ENCODE results near the gene PYCARD. TPM values are rescaled to one million over a fixed set of nuclear protein-coding genes. Genes with fewer than 3 reads are reported as not detected.

The PYCARD gene
- total RNA-seq, 2 donors from 2014 or later = 26.3 to 29.8 TPM

DNA sequence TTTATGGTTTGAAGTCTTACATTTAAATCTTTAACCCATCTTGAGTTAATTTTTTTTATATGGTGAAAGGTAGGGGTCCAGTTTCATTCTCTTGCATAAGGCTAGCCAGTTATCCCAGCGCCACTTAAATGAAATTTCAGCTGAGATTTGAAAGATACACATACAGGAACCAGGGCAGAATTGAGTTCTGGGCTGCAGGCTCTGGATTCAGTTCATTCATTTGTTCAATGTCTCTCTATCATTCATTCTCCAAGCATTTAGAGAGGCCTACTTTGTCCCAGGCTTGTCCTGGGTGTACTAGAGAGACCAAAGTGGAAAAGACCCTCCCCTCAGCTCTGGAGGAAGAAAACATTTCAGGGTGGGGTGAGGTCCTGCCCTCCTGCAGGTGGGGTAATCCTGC, 10.8 kb upstream of the PYCARD start:
- H3K4me1 Mint-ChIP-seq = peaks cover 10% of the 10 kb centered on the region
- no peaks in the 10 kb centered on the region for H3K36me3 Mint-ChIP-seq (ENCODE audit: low read depth)
- H3K27ac Mint-ChIP-seq = no peak overlapping the region
- TF ChIP-seq, protein P1, sequence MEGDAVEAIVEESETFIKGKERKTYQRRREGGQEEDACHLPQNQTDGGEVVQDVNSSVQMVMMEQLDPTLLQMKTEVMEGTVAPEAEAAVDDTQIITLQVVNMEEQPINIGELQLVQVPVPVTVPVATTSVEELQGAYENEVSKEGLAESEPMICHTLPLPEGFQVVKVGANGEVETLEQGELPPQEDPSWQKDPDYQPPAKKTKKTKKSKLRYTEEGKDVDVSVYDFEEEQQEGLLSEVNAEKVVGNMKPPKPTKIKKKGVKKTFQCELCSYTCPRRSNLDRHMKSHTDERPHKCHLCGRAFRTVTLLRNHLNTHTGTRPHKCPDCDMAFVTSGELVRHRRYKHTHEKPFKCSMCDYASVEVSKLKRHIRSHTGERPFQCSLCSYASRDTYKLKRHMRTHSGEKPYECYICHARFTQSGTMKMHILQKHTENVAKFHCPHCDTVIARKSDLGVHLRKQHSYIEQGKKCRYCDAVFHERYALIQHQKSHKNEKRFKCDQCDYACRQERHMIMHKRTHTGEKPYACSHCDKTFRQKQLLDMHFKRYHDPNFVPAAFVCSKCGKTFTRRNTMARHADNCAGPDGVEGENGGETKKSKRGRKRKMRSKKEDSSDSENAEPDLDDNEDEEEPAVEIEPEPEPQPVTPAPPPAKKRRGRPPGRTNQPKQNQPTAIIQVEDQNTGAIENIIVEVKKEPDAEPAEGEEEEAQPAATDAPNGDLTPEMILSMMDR (conservative IDR thresholded peaks at IDR 0.05) = no peak
- WGBS, 2 experiments (ENCODE audit: insufficient coverage in 1 of 2, insufficient read length in 1 of 2) = 96 to 100% methylated on average over 1 of the region's 1 CpG
- Histone ChIP-seq H3K4me1 (ENCODE audit: control insufficient read depth, insufficient read depth, low read length) (peaks cover 4% of the 10 kb centered on the region), H3K27ac (ENCODE audit: low read depth, low read length) (no peak overlapping the region), H3K4me3 (ENCODE audit: low read length) (no peak overlapping the region), H3K9ac (ENCODE audit: extremely low read depth, low read length, poor library complexity, severe bottlenecking) (no peak overlapping the region), H3K27me3 (ENCODE audit: control insufficient read depth, insufficient read depth, low read length, poor library complexity, severe bottlenecking) (peaks cover 52% of the 10 kb centered on the region), H3K9me3 (ENCODE audit: control insufficient read depth, low read length) (no peaks in the 10 kb centered on the region), H3K36me3 (ENCODE audit: control insufficient read depth, insufficient read depth, low read length) (no peaks in the 10 kb centered on the region)
- no peaks in the 10 kb centered on the region for H3K9me3 Mint-ChIP-seq
- H3K4me3 Mint-ChIP-seq = no peak overlapping the region
- H3K27me3 Mint-ChIP-seq (ENCODE audit: insufficient read depth) = peaks cover 64% of the 10 kb centered on the region
- no peak for DNase-seq

DNA sequence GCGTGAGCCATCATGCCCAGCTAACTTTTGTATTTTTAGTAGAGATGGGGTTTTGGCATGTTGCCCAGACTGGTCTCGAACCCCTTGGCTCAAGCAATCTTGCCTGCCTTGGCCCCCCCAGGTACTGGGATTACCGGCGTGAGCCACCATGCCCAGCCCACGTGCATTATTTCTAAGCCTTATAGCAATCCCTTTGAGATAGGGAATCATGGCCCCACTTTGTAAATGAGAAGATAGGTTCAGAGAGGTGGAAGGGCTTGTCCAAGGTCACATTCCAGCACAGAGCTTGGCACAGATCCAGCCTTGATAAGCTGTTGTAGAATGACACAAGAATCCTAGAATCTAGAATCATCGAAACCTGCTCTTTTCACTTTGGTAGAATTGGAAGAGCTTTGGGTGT, 4.2 kb upstream of the PYCARD start:
- peaks cover 1% of the 10 kb centered on the region for H3K4me1 Mint-ChIP-seq
- DNase-seq = no peak
- Histone ChIP-seq H3K4me1 (ENCODE audit: control insufficient read depth, insufficient read depth, low read length) (no peaks in the 10 kb centered on the region), H3K9ac (ENCODE audit: extremely low read depth, low read length, poor library complexity, severe bottlenecking) (no peak overlapping the region), H3K27ac (ENCODE audit: low read depth, low read length) (no peak overlapping the region), H3K36me3 (ENCODE audit: control insufficient read depth, insufficient read depth, low read length) (no peaks in the 10 kb centered on the region), H3K4me3 (ENCODE audit: low read length) (no peak overlapping the region), H3K27me3 (ENCODE audit: control insufficient read depth, insufficient read depth, low read length, poor library complexity, severe bottlenecking) (peaks cover 26% of the 10 kb centered on the region), H3K9me3 (ENCODE audit: control insufficient read depth, low read length) (no peaks in the 10 kb centered on the region)
- no peaks in the 10 kb centered on the region for H3K36me3 Mint-ChIP-seq (ENCODE audit: low read depth)
- H3K4me3 Mint-ChIP-seq = no peak overlapping the region
- H3K27ac Mint-ChIP-seq = no peak overlapping the region
- H3K9me3 Mint-ChIP-seq = no peaks in the 10 kb centered on the region
- TF ChIP-seq, protein P1 (conservative IDR thresholded peaks at IDR 0.05) = no peak
- H3K27me3 Mint-ChIP-seq (ENCODE audit: insufficient read depth) = peaks cover 49% of the 10 kb centered on the region
- WGBS, 2 experiments (ENCODE audit: insufficient coverage in 1 of 2, insufficient read length in 1 of 2) = 92 to 93% methylated on average over 3 to 6 of the region's 6 CpGs

DNA sequence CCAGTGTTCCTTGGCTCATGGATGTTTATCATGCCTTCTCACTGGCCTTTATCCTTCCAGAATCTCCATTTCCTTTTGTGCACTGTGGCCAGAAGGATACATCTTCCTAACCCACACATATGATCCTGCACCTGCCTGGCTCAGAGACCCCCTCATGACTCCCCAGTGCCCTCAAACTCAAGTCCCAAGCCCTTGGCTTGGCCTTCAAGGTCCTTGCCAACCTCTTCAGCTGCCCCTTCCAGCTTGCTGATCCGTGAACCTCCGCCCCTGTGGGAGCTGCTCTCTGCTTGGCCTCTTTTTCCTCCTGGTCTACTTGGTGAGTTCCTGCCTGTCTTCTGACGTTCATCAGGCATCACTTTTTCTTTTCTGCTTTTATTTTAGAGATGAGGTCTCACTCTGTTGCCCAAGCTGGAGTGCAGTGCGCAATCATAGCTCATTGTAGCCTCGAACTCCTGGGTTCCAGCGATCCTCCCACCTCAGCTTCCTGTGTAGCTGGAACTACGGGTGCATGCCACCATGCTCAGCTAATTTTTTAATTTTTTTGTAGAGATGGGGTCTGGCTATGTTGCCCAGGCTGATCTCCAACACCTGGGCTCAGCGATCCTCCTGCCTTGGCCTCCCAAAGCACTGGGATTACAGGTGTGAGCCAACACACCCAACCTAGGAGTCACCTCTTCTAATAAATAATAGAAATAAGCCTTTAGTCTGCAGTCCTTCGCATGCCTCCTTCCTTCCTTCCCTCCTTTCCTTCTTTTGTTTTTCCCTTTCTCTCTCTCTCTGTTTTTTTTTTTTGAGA, 2.5 kb upstream of the PYCARD start:
- WGBS, 2 experiments (ENCODE audit: insufficient coverage in 1 of 2, insufficient read length in 1 of 2) = 92 to 100% methylated on average over 7 to 8 of the region's 9 CpGs
- Mint-ChIP-seq H3K4me3 (no peak overlapping the region), H3K27me3 (ENCODE audit: insufficient read depth) (peaks cover 42% of the 10 kb centered on the region)

More for the DNA sequence above, 2.5 kb upstream of the PYCARD start:
- no peaks in the 10 kb centered on the region for H3K36me3 Mint-ChIP-seq (ENCODE audit: low read depth)
- Histone ChIP-seq H3K36me3 (ENCODE audit: control insufficient read depth, insufficient read depth, low read length) (no peaks in the 10 kb centered on the region), H3K9ac (ENCODE audit: extremely low read depth, low read length, poor library complexity, severe bottlenecking) (no peak overlapping the region), H3K4me1 (ENCODE audit: control insufficient read depth, insufficient read depth, low read length) (no peaks in the 10 kb centered on the region), H3K27me3 (ENCODE audit: control insufficient read depth, insufficient read depth, low read length, poor library complexity, severe bottlenecking) (peaks cover 26% of the 10 kb centered on the region), H3K4me3 (ENCODE audit: low read length) (no peak overlapping the region), H3K9me3 (ENCODE audit: control insufficient read depth, low read length) (no peaks in the 10 kb centered on the region), H3K27ac (ENCODE audit: low read depth, low read length) (no peak overlapping the region)
- H3K4me1 Mint-ChIP-seq = peaks cover 8% of the 10 kb centered on the region
- H3K9me3 Mint-ChIP-seq = no peaks in the 10 kb centered on the region
- no peak for DNase-seq
- TF ChIP-seq, protein P1 (conservative IDR thresholded peaks at IDR 0.05) = no peak
- H3K27ac Mint-ChIP-seq = no peak overlapping the region
